ENCODE data around the gene KRTAP9-4.
"Not testable (repeated sequence)": the region's sequence is repeated elsewhere in the genome, so short reads cannot be mapped to it uniquely, and the experiment has no call there.

KRTAP9-4 gene

GRCh38 chr17:41265078-41265477 is 15.6 kb downstream of the KRTAP9-4 start, which contains the start of gene KRTAP9-6:
Gene KRTAP9-6 (plus strand): TSS chr17:41265378. CDS start chr17:41265378, 0 bp downstream.
- no peak for TF ChIP-seq CTCF (IDR thresholded peaks at IDR 0.05; ENCODE audit: low read depth, low read length)
- no peak for DNase-seq
- no peak within 1 kb of the TSS for H3K4me3 ChIP-seq (ENCODE audit: low read depth, low read length)
- peaks cover 42% of the 10 kb centered on the region for H3K27me3 ChIP-seq (ENCODE audit: insufficient read depth, low read depth, severe bottlenecking)
- H3K27ac ChIP-seq = no peak within 1 kb of the TSS
- no peaks in the 10 kb centered on the region for H3K9me3 ChIP-seq (ENCODE audit: severe bottlenecking)
- H3K36me3 ChIP-seq = no peaks in the 10 kb centered on the region

GRCh38 chr17:41267711-41268110 is 18.2 kb downstream of the KRTAP9-4 start:
- H3K27me3 ChIP-seq (ENCODE audit: insufficient read depth, low read depth, severe bottlenecking) = peaks cover 24% of the 10 kb centered on the region
- no peak for TF ChIP-seq CTCF (IDR thresholded peaks at IDR 0.05; ENCODE audit: low read depth, low read length)
- H3K4me3 ChIP-seq (ENCODE audit: low read depth, low read length) = no peak overlapping the region
- no peaks in the 10 kb centered on the region for H3K9me3 ChIP-seq (ENCODE audit: severe bottlenecking)
- H3K27ac ChIP-seq = no peak overlapping the region
- DNase-seq = no peak
- no peaks in the 10 kb centered on the region for H3K36me3 ChIP-seq

- H3K27ac ChIP-seq; H3K4me3 ChIP-seq (ENCODE audit: low read depth, low read length); H3K36me3 ChIP-seq; H3K9me3 ChIP-seq (ENCODE audit: severe bottlenecking); DNase-seq; H3K27me3 ChIP-seq (ENCODE audit: insufficient read depth, low read depth, severe bottlenecking): not testable (repeated sequence)
These were observed 21.8 kb downstream of the KRTAP9-4 start for GRCh38 chr17:41271323-41271722.

GRCh38 chr17:41271858-41272257 is 22.4 kb downstream of the KRTAP9-4 start:
- H3K36me3 ChIP-seq = no peaks in the 10 kb centered on the region
- H3K27ac ChIP-seq = no peak overlapping the region

GRCh38 chr17:41275648-41276190 is 26.2 kb downstream of the KRTAP9-4 start, which contains the start of gene KRTAP9-7:
Gene KRTAP9-7 (plus strand): TSS chr17:41275698. CDS start chr17:41275698, 0 bp downstream.
- not testable (repeated sequence) for DNase-seq; H3K4me3 ChIP-seq (ENCODE audit: low read depth, low read length); H3K27ac ChIP-seq; H3K9me3 ChIP-seq (ENCODE audit: severe bottlenecking); H3K36me3 ChIP-seq
- peaks cover 44% of the 10 kb centered on the region for H3K27me3 ChIP-seq (ENCODE audit: insufficient read depth, low read depth, severe bottlenecking)

More at GRCh38 chr17:41271858-41272257, 22.4 kb downstream of the KRTAP9-4 start:
- no peak overlapping the region for H3K4me3 ChIP-seq (ENCODE audit: low read depth, low read length)
- H3K27me3 ChIP-seq (ENCODE audit: insufficient read depth, low read depth, severe bottlenecking) = peaks cover 14% of the 10 kb centered on the region
- H3K9me3 ChIP-seq (ENCODE audit: severe bottlenecking) = no peaks in the 10 kb centered on the region
- no peak for TF ChIP-seq CTCF (IDR thresholded peaks at IDR 0.05; ENCODE audit: low read depth, low read length)
- no peak for DNase-seq

GRCh38 chr17:41278176-41278955 is 28.9 kb downstream of the KRTAP9-4 start:
- DNase-seq = no peak
- Histone ChIP-seq H3K27me3 (ENCODE audit: insufficient read depth, low read depth, severe bottlenecking) (peaks cover 66% of the 10 kb centered on the region), H3K4me3 (ENCODE audit: low read depth, low read length) (no peak overlapping the region), H3K27ac (no peak overlapping the region), H3K9me3 (ENCODE audit: severe bottlenecking) (no peaks in the 10 kb centered on the region), H3K36me3 (no peaks in the 10 kb centered on the region)
- TF ChIP-seq CTCF (IDR thresholded peaks at IDR 0.05; ENCODE audit: low read depth, low read length) = no peak

All from WERI-Rb-1 (cell line).